ENCODE results near the gene TMIGD2.
"Not testable (repeated sequence)": the region's sequence is repeated elsewhere in the genome, so short reads cannot be mapped to it uniquely, and the experiment has no call there.

GRCh38 chr19:4286141-4286540 lies 16.0 kb downstream of the TMIGD2 start:
- not testable (repeated sequence) for TF ChIP-seq CTCF, POLR2A, POLR2AphosphoS5 (IDR thresholded peaks at IDR 0.05)
